DMS 273 treated with DMSO at 0.1 percent for 48 hours (cell line): ENCODE measurements around the gene CLDN5.

Experiments
- DNase-seq: peaks from one replicate; lab custom pipeline; 2025; lab: John Stamatoyannopoulos, UW

The CLDN5 gene, protein sequence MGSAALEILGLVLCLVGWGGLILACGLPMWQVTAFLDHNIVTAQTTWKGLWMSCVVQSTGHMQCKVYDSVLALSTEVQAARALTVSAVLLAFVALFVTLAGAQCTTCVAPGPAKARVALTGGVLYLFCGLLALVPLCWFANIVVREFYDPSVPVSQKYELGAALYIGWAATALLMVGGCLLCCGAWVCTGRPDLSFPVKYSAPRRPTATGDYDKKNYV

DNA sequence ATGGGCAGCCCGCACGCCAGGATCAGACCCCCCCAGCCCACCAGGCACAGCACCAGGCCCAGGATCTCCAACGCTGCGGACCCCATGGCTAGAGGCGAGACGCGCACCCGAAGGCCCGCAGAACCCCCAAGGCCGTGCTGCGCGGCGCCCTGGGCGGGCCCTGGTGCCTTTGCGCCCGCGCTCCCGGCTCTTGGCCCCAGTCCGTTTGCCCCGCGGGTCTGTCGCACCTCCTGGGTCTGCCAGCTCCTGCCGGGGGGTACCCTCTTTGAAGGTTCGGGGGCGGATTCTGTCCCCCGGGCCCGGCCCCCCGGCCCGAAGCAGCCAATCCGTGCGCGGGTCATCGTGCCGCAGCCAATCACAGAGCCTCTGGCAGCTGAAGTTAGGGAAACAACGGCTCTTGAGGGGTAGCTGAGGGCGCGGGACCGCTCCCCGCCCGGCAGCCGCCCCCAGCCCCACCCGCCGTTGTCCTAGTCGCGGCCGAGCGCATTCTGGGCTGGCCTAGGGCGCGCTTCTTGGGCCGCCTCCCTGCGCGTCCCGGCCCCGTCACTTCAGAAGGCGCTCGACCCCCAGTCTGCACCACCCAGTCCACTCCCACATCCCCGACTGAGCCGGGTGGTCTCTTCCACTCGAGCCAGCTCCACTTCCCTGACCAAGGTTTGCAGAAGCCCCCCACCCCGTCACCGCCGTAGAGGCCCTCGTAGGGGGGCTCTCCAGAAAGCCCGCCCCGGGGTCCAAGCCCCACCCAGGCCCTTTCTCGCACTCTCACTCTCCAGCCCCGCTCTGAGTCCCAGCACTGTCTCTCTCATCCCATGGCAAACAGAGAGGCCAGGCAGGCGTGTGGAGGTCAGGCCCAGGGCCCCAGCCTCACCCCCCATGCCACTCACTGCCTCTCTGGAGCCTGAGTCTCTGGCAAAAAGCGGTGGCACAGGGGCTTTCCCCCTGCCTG, at the start of gene CLDN5:
TSS of gene CLDN5 (minus strand) at position 241 of the 946 bp plus-strand sequence. CDS start at position 86, 155 bp downstream.
- peak; percentile 3 for DNase-seq

DNA sequence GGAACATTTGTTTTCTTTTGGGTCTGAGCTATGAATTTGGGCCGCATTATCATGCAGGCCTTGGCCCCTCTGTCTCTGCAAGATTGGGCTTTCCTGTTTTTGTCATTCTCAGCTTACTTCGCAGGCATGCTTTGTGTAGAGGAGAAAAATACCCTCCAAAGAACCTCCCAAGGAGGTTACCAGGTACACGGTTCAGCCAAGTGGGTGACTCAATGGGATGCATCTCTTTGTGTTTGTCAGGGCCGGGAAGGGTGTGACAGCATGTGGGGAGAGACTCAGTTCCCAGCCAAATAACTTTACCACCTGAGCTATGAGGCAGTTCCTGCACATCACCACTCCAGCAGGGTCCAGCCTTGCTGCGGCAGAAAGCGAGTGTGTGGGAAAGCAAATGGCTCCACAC, 47.8 kb upstream of the CLDN5 start:
- no peak for DNase-seq

DNA sequence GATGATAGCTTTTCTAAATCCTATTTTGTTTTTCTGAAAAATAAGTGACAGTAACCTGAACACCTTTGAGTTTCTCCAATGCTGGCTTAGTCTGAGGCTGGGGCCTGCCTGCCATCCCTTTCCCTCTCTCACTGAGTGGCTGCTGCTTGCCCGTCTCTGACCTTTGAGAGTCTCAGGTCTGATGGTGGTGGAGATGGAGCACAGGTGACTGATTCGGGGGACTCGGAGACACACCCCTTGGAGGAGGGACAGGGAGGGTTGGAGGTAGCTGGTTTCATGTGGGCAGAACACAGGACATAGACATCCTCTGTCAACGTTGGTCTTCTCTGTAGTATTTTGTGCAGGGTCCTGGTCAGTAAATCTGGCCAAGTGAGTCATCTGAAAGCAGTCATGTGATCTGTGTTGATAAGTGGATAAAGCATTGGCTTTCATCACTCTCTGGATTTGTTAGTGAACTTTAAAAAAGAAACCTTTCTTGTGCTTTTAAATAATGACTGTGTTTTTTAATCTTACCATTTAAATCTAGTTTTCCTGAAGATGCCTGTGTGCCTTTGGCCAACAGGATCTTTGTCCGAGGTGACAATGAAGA, 47.1 kb upstream of the CLDN5 start:
- DNase-seq = no peak

DNA sequence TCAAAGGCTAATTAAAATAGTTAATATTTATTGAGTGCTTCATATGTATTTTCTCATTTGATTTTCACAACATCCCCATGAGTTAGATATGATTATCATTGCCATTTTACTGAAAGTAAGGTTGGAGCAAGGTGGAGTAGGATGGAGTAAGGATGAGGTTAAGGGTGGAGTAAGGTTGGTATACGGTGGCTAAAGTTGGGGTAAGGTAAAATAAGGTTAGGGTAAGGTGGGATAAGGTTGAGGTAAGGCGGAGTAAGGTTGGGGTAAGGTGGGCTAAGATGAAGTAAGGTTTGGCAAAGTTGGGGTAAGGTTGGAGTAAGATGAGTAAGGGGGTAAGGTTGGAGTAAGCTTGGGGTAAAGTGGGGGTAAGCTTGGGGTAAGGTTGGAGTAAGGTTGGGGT, 45.8 kb upstream of the CLDN5 start:
- no peak for DNase-seq

DNA sequence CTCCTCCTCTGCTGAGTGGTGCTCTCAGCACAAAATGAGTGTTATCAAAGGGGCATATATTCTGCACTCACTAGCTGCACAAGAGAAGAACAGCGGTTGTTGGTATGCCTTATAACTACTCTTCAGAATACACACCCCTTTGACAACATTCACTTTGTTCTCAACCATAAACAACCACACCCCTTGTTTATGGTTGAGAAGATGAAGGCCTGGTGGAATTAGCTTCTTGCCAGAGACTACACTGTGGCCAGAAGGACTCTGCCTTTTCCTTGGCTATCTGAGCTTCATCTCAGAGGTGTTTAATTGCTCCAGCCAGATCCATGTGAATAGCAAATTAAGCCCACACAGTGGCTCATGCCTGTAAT, 45.0 kb upstream of the CLDN5 start:
- DNase-seq = no peak

DNA sequence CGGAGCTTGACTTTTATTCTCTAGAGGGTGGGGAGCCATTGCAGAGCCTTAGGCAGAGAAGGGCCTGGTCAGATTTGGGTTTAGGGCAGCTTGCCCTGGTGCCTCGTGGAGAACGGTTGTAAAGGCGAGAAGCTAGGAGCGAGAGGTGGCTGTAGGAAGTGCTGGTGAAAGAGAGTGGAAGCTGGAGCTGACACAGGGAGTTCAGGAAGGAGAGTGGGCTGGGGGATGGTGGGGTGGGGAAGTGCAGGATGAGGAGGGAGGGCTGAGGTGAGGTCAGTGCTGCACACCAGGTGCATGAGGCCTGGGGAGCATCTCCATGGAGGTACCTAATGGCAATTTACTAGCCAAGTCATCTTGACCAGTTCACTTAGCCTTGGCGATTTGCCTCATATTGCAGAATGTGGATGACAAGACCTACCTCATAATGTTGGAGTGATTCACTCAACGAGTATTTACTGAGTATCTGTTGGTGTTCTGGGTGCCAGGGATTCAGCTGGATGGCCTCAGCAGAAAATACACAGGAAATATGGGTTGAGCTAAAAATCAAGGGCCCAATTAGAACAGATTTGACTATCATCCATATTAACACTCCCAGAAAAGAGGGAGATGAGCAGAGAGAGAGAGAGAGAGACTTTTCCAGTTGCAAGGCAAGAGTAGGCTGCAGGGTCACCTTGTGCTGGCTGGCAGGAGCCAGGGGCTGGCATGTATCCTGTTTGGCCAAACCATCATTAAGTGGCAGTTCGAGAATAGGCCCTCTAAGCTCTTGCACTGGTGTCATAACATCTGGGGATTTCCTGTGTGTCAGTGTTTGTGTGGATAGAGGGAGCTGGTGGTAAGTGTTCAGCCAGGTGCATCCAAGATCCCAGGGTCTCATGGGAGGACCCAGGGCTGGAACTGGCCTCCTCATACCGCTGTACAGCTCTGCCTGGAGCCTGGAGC, 44.4 kb upstream of the CLDN5 start:
- no peak for DNase-seq

DNA sequence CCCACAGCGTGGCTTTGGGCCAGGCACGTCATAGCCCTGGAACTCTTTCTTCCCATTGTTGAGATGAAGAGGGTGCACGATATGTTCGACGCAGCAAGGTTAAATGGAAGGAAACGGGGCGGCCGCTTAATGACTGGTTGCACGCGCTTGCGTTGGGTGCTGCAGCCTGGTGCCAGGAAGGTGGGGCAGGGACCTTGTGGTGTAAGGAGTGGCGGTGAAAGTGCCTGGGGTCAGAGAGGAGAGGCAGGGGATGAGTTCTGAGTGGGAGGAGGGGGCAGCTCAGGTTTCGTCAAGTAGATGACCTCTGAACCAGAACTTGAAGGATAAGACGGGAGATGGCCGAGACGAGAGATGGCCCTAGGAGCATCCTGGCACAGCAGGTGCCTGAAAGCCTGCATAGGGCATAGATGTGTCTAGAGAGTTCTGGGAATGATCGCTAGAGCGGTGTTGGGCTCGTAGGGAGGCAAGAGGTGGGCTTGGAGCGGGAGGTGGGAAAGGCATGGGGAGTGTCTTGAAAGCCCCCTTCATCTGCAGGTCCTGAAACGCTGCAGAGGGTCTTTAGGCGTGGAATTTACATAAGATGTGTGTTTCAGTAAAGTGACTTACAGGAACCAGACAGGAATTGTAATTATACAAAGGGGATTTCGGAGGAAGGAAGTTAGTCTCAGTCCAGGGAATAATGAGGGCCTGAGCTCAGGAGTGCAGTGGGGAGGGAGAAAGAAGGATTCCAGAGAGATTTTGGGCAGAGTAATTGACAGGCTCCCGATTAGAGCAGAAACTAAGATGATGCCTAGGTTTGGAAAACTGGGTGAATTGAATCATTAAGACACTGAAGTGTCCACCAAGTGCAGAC, 43.2 kb upstream of the CLDN5 start:
- DNase-seq = no peak

DNA sequence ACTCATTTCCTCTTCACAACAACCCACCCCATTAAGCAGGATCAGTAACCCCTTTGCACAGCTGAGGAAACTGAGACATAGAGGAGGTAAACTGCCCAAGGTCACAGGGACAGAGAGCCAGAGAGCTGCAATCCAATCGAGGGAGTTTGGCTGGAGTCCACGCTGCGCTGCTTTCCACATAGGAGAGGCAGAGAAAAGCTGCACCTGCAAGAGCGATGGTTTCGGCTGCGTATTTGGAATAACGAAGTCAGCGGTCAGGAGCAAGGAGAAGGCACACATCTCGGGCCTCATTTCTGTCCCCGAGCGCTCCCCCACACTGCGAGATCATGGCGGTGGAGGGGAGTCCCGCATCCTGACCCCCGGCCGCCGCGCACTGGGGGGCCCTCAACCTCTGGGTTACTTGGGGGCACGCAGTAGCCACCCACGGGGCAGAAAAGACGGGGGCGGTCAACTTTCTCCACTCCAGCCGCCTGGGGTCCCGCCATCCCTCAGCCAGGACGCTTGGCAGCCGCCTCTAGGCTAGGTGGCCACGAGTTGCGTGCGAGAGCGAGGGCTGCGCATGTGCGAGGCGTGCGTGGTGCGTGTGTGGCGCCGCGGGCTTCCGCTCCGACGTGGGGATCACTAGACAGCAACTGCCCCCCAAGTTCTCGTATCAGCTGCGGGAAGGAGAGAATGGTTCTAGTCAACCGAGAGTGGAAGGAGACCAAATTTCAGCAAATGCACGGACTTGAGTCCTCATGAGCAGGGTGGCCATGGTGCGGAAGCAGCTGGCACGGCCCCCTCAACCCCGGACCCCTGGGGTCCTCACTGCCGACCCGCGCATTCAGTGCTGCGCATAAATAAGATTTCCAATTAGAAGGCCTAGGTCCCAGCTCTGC, 42.3 kb upstream of the CLDN5 start:
- DNase-seq = no peak

DNA sequence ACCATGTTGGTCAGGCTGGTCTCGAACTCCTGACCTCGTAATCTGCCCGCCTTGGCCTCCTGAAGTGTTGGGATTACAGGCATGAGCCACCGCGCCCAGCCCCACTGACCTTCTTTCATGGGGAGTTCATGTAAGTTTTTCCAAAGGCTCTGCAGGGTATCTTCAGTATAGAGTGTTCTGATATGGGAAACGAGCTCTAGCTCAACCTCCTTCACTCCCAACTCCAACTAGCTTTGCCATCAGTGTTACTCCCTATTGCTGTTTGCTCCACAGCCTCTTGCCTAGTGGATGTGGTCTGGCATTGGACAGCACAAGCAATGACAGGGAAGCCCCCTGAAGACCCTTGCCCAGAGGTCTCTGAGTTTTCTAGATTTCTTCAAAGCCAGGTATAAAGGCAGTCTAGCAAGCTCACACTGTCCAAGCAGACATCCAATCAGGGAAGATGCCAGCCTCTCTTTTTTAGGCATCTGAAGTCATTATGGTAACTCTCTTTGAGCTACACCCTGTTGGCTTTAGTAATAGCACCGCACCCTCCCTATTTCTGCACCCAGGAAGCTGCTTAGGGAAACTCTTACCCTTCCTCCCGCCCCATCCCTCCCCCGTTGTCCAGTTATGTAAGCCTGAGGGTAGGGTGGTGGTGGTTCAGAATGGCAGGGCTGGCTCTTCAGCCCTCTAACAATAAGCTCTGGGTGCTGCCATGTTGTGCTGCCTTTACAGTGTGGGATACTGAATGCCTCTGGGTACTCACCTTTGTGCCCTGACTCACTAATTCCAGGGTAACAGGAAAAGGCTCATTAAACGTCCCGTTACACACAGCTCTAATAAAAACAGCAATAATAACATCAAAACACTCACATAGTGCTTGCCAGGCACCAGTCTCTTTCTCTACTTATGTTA, 41.4 kb upstream of the CLDN5 start:
- DNase-seq = no peak

DNA sequence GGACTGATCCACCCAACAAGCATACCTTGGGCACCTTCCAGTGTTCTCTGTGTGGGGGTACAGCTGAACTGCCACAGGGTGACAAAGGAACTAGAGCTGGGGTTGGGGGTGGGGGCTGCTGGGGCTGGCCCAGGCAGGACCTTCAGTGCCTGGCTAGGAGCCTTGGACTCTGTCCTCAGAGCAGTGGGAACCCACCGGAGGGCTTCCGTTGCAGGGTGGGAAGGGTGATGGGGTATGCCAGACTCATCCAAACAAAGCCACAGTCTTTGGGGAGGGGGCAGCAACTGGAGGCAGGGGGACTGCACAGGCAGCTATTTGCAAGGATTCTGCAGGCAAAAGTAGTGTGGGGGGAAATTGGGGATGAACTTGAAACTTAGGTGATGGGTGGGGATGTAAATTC, 35.7 kb upstream of the CLDN5 start:
- no peak for DNase-seq

DNA sequence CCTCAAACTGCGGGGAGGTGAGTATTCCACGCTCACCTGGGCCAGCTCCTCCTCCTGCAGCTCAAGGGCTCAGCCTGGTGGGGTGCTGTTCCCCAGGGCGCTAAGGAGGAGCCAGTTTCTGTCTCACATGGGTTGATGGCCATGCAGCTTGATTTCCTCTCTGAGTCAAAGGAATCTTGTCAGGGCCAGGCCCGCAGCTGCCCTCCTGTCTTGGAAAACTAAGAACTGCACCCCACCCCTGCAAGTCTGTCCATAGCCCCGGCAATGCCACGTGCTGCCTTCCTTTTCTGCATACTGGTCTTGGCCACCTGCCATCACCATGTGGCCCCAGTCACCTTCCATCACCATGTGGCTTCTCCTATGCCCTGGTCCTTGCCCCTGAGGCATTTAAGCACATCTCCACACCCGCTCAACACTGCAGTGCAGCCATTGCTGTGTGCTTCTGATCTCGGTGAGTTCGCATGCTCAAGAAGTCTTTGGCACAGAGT, 35.2 kb upstream of the CLDN5 start:
- DNase-seq = no peak

DNA sequence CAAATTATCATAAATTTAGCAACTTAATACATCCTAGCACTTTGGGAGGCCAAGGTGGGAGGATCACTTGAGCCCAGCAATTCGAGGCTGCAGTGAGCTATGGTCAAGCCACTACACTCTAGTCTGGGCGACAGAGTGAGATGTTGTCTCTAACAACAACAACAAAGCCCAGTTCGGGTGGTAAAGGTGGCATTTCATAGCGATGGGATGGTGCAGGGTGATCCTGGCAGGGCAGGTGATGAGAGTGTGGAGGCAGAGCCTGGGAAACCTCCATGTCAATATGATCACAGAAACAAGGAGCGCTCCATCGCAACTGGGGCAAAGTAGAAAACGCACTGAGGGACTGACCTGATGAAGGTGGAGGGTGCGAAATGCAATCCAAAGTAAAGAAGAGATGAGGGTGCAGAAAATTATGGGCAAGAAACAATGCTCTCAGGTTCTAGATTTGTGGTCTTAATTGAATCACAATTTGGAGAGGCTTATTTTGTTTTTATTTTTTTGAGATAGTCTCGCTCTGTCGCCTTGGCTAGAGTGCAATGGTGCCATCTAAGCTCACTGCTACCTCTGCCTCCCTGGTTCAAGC, 32.8 kb upstream of the CLDN5 start:
- no peak for DNase-seq

DNA sequence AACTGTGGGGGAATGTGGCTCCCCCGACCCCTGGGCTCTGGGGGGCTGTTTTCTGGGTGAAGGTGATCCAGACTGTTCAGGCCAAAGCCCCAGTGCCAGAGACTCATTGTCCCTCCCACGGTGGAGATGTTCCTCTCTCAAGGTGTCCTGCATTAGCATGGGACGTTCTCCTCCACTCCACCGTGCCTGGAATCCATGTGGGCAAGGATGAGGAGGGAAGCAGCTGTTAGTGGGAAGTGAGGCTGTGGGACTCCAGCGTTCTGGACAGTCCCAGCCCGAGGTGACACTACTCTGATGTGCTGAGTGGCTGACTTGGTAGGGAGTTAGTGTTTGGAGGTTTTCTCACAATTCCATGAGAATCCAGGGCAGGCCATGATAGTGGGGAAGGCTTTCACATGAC, 31.4 kb upstream of the CLDN5 start:
- no peak for DNase-seq

DNA sequence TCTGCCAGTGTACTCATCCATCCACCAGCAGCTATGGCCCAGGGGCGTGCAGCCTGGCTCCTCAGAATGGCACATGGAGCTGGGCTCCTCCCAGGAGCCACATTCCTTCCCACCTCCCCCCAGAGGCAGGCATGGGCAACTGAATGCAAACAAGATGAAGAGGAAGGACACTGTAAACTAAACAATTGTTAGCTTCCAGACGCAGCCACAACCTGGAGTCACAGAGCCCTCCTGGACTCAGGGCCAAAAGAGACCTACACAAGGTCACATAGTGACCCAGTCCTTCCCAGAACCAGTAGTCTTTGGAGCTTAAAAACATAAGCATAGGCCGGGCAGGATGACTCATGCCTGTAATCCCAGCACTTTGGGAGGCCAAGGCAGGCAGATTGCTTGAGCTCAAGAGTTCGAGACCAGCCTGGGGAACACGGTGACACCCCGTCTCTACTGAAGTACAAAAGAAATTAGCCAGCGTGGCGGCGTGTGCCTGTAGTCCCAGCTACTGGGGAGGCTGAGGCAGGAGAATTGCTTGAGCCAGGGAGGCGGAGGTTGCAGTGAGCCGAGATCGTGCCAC, 30.7 kb upstream of the CLDN5 start:
- peak; percentile 1 for DNase-seq

DNA sequence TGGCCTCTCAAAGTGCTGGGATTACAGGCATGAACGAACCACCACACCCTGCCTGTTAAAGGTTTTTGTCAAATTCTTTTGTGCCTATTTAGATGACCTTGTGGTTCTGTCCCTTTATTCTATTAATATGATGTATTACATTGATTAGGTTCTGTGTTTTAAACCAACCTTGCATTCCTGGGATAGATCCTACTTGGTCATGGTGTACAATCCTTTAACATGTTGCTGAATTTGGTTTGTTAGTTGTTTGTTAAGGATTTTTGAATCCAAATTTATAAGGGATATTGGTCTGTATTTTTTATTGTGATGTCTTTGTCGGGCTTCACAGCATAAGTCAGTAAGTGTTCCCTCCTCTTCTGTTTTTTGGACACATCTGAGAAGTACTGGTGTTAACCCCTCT, 29.0 kb upstream of the CLDN5 start:
- no peak for DNase-seq

DNA sequence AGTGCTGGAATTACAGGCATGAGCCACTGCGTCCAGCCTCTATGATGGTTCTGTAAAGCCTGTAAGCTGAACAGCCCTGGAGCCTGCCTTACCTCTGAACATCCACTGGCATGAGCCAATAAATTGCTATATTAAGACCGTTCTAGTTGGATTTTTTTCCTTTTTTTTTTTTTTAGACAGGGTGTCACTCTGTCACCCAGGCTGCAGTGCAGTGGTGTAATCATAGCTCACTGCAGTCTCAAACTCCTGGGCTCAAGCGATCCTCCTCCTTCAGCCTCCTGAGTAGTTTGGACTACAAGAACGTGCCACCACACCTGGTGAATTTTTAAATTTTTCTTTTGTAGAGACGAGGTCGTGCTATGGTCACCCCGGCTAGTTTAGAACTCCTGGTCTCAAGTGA, 26.2 kb upstream of the CLDN5 start:
- no peak for DNase-seq

DNA sequence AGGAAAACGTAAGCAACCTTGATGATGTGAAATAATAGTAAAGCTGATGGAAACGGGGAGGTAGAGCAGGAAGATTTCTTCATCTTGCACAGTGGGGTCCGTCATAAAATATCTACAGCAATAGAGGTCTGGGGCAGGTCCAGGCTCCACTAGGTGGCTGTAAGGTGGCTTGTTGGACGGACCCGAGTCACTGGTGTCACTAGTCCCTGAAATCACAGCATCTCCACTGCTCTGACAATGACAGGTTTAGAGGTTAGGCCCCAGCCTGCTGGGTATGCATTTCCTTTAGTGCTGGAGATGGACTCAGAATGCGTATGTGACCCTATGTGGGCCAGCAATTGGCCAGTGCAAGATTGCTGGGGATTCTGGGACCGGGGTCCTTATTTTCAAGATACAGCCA, 25.2 kb upstream of the CLDN5 start:
- no peak for DNase-seq

DNA sequence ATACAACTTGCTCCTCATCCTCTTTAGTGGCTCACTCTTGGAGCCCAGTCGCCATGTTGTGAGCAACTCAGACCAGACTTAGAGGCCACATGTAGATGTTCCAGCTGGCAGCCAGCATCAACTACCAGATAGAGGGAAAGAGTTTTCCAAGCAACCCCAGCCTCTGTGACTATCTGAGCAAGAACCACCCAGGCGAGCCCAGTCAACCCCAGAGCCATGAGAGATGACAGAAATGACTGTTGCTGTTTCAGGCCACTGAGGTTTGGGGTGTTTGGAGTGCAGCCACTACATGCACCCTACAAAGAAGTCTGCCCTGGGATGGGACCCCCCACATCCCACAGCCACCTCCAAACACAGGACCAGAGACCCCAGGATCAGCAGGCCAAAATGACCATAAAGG, 24.8 kb upstream of the CLDN5 start:
- DNase-seq = no peak
